Esophagus (tissue), 2 donors: ENCODE results near the gene POU2F2. TPM values are rescaled to one million over a fixed set of nuclear protein-coding genes. Genes with fewer than 3 reads are reported as not detected.

ENCODE experiments used
- H3K27ac ChIP-seq, 2 donors: one replicate each; pipeline ENCODE4 v1.5.1; 2013; ENCODE audit warnings: low read depth in 2 of 2, mild to moderate bottlenecking in 2 of 2, inconsistent platforms in 1 of 2, low read length in 1 of 2, moderate library complexity in 1 of 2
- H3K27me3 ChIP-seq, 2 donors: one replicate each; pipeline ENCODE4 v1.6.1; 2013; ENCODE audit warnings: low read length in 2 of 2, control low read depth in 1 of 2, mild to moderate bottlenecking in 1 of 2; ENCODE audit not compliant: insufficient read depth in 2 of 2, control insufficient read depth in 1 of 2
- H3K36me3 ChIP-seq, 2 donors: one replicate each; pipeline ENCODE4 v1.6.1; 2013; ENCODE audit warnings: low read length in 1 of 2; ENCODE audit not compliant: control insufficient read depth in 2 of 2, insufficient read depth in 2 of 2
- H3K4me1 ChIP-seq, 2 donors: one replicate each; pipeline ENCODE4 v1.6.1; 2013; ENCODE audit warnings: low read length in 1 of 2; ENCODE audit not compliant: control insufficient read depth in 2 of 2, insufficient read depth in 2 of 2
- H3K4me3 ChIP-seq, 2 donors: one replicate each; pipeline ENCODE4 v1.5.1; 2013; ENCODE audit warnings: low read length in 2 of 2, mild to moderate bottlenecking in 2 of 2, low read depth in 1 of 2, moderate library complexity in 1 of 2
- H3K9me3 ChIP-seq, 2 donors: one replicate each; pipeline ENCODE4 v1.6.1; 2013; ENCODE audit warnings: mild to moderate bottlenecking in 2 of 2, low read depth in 1 of 2, low read length in 1 of 2, moderate library complexity in 1 of 2; ENCODE audit not compliant: control insufficient read depth in 2 of 2, insufficient read depth in 1 of 2
- whole genome bisulfite sequencing, 2 donors: extraction: QIAGEN DNeasy Blood & Tissue Kit; methylation state at CpG; one replicate each; pipeline ENCODE4 v1.1.7; 2013; 5-methylcytosine and 5-hydroxymethylcytosine counted together
- polyA plus RNA-seq, 2 donors: library from polyadenylated mRNA; stranded (reverse); fragments of 200-250 nt; gene quantifications; one replicate each; pipeline ENCODE4 v1.2.3, GENCODE V29; 2013
- donor health status: healthy with polysubstance abuse.
- donor health status: Bipolar disorder and iron deficiency.

The POU2F2 gene
- polyA plus RNA-seq, 2 donors, result 0.39 to 0.79 TPM

DNA sequence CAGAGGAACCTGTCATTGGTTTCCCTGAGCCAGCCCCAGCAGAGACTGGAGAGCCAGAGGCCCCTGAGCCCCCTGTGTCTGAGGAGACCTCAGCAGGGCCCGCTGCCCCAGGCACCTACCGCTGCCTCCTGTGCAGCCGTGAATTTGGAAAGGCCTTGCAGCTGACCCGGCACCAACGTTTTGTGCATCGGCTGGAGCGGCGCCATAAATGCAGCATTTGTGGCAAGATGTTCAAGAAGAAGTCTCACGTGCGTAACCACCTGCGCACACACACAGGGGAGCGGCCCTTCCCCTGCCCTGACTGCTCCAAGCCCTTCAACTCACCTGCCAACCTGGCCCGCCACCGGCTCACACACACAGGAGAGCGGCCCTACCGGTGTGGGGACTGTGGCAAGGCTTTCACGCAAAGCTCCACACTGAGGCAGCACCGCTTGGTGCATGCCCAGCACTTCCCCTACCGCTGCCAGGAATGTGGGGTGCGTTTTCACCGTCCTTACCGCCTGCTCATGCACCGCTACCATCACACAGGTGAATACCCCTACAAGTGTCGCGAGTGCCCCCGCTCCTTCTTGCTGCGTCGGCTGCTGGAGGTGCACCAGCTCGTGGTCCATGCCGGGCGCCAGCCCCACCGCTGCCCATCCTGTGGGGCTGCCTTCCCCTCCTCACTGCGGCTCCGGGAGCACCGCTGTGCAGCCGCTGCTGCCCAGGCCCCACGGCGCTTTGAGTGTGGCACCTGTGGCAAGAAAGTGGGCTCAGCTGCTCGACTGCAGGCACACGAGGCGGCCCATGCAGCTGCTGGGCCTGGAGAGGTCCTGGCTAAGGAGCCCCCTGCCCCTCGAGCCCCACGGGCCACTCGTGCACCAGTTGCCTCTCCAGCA lies 52.1 kb downstream of the POU2F2 start:
- no peak overlapping the region for H3K27ac ChIP-seq
- H3K9me3 ChIP-seq, result no peaks in the 10 kb centered on the region
- H3K4me1 ChIP-seq, result peaks cover 0 to 4% of the 10 kb centered on the region in 2 donors
- H3K4me3 ChIP-seq, result no peak overlapping the region
- 92 to 93% methylated on average over 40 to 44 of the region's 44 CpGs for WGBS, 2 donors
- peaks cover 7 to 32% of the 10 kb centered on the region in 2 donors for H3K36me3 ChIP-seq
- no peaks in the 10 kb centered on the region for H3K27me3 ChIP-seq

DNA sequence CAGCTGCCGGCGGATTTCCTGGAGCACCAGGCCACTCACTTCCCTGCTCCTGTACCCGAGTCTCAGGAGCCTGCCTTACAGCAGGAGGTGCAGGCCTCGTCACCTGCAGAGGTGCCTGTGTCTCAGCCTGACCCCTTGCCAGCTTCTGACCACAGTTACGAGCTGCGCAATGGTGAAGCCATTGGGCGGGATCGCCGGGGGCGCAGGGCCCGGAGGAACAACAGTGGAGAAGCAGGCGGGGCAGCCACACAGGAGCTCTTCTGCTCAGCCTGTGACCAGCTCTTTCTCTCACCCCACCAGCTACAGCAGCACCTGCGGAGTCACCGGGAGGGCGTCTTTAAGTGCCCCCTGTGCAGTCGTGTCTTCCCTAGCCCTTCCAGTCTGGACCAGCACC lies 53.0 kb downstream of the POU2F2 start:
- Histone ChIP-seq H3K9me3 (no peaks in the 10 kb centered on the region), H3K27me3 (no peaks in the 10 kb centered on the region), H3K4me1 (peaks cover 0 to 8% of the 10 kb centered on the region in 2 donors), H3K36me3 (peaks cover 7 to 32% of the 10 kb centered on the region in 2 donors), H3K4me3 (no peak overlapping the region), H3K27ac (no peak overlapping the region)
- WGBS, 2 donors, result 83 to 86% methylated on average over 16 of the region's 16 CpGs

DNA sequence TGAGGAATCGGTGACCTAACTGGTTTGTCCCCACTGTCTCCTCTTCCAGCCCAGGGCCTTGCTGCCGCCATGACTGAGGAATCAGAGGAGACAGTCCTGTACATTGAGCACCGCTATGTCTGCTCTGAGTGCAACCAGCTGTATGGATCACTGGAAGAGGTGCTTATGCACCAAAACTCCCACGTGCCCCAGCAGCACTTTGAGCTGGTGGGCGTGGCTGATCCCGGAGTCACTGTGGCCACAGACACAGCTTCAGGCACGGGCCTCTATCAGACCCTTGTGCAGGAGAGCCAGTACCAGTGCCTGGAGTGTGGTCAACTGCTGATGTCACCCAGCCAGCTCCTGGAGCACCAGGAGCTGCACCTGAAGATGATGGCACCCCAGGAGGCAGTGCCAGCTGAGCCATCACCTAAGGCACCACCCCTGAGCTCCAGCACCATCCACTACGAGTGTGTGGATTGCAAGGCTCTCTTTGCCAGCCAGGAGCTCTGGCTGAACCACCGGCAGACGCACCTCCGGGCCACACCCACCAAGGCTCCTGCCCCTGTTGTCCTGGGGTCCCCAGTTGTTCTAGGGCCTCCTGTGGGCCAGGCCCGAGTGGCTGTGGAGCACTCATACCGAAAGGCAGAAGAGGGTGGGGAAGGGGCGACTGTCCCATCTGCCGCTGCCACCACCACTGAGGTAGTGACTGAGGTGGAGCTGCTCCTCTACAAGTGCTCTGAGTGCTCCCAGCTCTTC lies 53.5 kb downstream of the POU2F2 start:
- Histone ChIP-seq H3K4me3 (no peak overlapping the region), H3K27me3 (no peaks in the 10 kb centered on the region), H3K36me3 (peaks cover 7 to 32% of the 10 kb centered on the region in 2 donors), H3K9me3 (no peaks in the 10 kb centered on the region), H3K4me1 (peaks cover 0 to 8% of the 10 kb centered on the region in 2 donors), H3K27ac (peak overlapping the region in 1 of 2 donors; percentile 2)
- 69 to 71% methylated on average over 15 of the region's 15 CpGs for WGBS, 2 donors

DNA sequence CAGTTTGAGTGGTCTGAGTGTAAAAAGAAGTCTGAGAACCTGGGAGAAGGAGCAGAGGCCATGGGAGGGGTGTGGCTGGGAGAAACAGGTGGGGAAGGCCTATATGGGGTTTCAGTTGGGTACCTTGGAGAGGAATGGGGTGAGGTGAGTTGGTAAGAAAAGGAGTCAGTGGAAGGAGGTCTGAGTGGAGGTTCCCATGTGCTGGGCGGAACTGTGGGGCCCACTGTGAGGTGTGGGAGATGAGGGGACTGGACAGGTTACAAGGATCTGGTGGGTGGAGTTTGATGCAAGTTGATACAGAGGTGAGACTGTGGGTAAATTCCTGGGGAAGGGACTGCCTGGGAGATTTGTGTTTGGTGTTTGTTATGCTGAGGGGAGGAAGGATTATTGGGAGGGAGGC lies 54.2 kb downstream of the POU2F2 start:
- Histone ChIP-seq H3K27ac (no peak overlapping the region), H3K36me3 (peaks cover 7 to 32% of the 10 kb centered on the region in 2 donors), H3K4me1 (peaks cover 0 to 8% of the 10 kb centered on the region in 2 donors), H3K4me3 (no peak overlapping the region), H3K27me3 (no peaks in the 10 kb centered on the region), H3K9me3 (no peaks in the 10 kb centered on the region)
- 75 to 96% methylated on average over 1 of the region's 1 CpG for WGBS, 2 donors

DNA sequence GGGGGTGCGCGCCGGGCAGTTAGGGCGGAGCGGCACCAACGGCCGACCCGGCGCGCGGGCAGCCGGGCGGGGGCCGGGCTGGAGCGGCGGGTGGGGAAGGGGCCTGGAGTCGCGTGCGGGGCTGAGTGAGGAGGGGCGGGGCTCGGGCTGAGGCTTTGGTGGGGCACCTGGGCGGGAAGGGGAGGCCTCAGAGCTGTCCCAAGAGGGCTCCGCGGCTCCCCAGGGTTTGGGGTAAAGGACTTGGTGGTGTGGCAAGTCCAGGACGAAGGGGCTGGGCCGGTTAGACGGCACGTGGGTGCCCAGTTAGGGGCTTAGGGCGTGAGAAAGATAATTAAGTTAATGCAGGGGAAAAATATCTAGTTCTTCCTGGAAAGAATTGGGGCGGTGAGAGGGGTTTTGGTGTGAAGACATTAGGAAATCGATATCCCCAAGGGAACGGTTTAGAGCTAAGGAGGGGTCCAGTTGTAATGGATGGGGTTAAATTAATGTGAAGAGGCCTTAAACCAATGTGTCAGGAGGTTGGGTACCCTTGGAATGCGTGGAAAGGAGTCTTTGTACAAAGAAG lies 55.8 kb downstream of the POU2F2 start:
- peak overlapping the region; percentile 80 to 87 for H3K27ac ChIP-seq
- WGBS, 2 donors, result 0 to 1% methylated on average over 27 to 33 of the region's 33 CpGs
- peaks cover 7 to 29% of the 10 kb centered on the region in 2 donors for H3K36me3 ChIP-seq
- no peaks in the 10 kb centered on the region for H3K27me3 ChIP-seq
- peak overlapping the region; percentile 86 to 87 for H3K4me3 ChIP-seq
- no peaks in the 10 kb centered on the region for H3K9me3 ChIP-seq
- H3K4me1 ChIP-seq, result peaks cover 0 to 8% of the 10 kb centered on the region in 2 donors

DNA sequence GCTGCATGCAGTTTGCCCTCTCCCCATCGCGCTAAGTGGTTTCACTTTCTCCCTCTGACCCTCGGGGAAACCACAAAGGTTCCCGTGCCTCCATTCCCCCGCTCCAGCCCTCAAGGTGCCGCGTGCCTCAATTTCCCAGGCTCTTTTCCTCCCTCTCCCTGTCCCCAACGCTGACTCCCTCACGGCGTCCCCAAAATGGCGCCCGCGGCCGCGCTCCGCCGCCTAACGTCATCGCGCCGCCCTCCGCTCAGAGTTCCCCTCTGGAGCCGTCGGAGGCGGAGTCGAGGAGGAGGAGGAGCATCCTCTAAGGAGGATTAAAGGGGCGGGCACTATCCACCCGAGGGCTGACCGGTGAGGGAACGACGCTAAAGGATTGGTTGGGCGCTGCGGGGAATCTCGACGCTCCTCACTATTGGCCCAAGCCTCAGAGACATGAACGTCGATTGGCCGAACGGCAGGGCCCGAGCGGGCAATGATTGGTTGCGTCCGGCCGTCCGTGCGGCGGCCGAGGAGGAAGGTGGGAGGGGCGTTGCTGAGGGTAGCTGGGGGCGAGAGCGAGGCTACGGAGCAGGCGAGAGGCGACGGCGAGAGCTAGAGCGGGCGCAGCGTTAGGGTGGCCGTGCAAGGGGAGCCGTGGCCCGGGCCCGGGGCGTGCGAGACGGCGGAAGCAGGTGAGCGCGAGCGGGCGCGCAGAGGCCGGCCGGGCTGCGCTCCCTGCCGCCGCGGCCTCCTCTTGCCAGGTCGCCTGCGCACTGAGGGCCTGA lies 56.4 kb downstream of the POU2F2 start, which contains the start of gene ZNF574:
ZNF574 (plus strand) TSS at position 551 of the 764 bp plus-strand sequence. CDS start 2,441 bp downstream, outside the sequence.
- peaks cover 0 to 6% of the 10 kb centered on the region in 2 donors for H3K4me1 ChIP-seq
- no peaks in the 10 kb centered on the region for H3K9me3 ChIP-seq
- H3K4me3 ChIP-seq, result peak within 1 kb of the TSS; percentile 86 to 87
- no peaks in the 10 kb centered on the region for H3K27me3 ChIP-seq
- peaks cover 7 to 23% of the 10 kb centered on the region in 2 donors for H3K36me3 ChIP-seq
- WGBS, 2 donors, result 0 to 1% methylated on average over 78 to 80 of the region's 80 CpGs
- H3K27ac ChIP-seq, result peak within 1 kb of the TSS; percentile 95 to 99

DNA sequence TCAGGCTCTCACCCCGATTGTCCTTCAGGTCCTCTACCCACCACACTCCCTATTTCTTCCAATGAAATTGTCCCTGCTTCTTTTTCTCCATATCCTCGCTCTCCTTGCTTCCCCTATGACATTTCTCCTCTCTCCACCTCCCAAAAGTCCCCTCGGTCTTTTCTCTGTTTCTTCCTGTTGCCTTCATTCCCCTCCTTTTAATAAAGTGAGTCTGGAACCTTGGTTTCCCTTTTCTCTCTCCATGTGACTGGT lies 57.0 kb downstream of the POU2F2 start:
- no peaks in the 10 kb centered on the region for H3K27me3 ChIP-seq
- H3K27ac ChIP-seq, result peak overlapping the region; percentile 95 to 99
- WGBS, 2 donors, result 3 to 10% methylated on average over 3 of the region's 3 CpGs
- peaks cover 6 to 18% of the 10 kb centered on the region in 2 donors for H3K36me3 ChIP-seq
- peaks cover 0 to 6% of the 10 kb centered on the region in 2 donors for H3K4me1 ChIP-seq
- no peaks in the 10 kb centered on the region for H3K9me3 ChIP-seq
- peak overlapping the region; percentile 62 to 63 for H3K4me3 ChIP-seq

DNA sequence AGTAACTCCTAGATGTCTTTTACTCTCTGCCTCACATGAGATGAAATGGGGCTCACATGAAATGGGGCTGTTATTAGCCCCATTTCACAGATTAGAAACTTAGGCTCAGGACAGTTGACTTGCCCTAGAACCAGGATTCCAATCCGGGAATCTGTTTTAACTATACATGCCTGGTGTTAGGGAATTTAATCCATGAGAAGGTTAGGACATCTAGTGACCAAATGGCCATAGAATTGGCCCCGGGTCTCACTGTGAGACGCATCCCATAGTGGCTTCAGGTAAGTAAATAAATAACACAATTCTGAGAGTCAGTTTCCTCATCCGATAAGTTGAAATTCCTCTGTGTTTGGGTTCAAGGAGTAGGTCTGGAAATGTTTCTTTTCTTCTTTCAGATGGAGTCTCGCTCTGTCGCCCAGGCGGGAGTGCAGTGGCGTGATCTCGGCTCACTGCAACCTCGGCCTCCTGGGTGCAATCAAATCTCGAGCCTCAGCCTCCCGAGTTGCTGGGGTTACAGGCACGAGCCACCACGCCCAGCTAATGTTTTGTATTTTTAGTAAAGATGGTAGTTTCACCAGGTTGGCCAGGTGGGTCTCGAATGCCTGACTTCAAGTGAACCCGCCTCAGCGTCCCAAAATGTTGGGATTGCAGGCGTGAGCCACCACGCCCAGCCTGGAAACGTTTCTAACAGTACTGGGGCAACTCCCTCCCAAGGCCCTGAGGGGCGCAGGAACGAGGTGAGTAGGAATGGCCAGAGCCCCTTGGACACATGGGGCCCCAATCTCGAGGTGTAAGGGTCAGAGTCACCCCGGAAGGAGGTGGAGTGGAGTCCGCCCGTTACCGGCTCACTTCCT lies 57.5 kb downstream of the POU2F2 start:
- Histone ChIP-seq H3K27me3 (no peaks in the 10 kb centered on the region), H3K27ac (peak overlapping the region; percentile 95 to 99), H3K9me3 (no peaks in the 10 kb centered on the region), H3K4me1 (peaks cover 0 to 6% of the 10 kb centered on the region in 2 donors), H3K4me3 (peak overlapping the region; percentile 62 to 63), H3K36me3 (peaks cover under 1 to 13% of the 10 kb centered on the region in 2 donors)
- WGBS, 2 donors, result 57% methylated on average over 27 of the region's 27 CpGs
